AG09309 (cell line): ENCODE data around the gene RFPL3.

Experiments used
- DNase-seq: peaks from one replicate; pipeline ENCODE4 v3.0.0-alpha.2; 2010; ENCODE audit warnings: low read depth
- H3K4me3 ChIP-seq: 2 replicates; pipeline ENCODE4 v1.5.1; 2011; ENCODE audit warnings: mild to moderate bottlenecking, low read depth, low read length, moderate library complexity; ENCODE audit not compliant: control insufficient read depth
- TF ChIP-seq, protein P1 (sequence below): IDR thresholded peaks from 2 replicates; pipeline ENCODE4 v1.5.1; 2011; ENCODE audit warnings: mild to moderate bottlenecking, low read depth, low read length, inconsistent platforms; ENCODE audit not compliant: insufficient read depth, control insufficient read depth; ENCODE audit errors: missing control alignments

Gene RFPL3

DNA sequence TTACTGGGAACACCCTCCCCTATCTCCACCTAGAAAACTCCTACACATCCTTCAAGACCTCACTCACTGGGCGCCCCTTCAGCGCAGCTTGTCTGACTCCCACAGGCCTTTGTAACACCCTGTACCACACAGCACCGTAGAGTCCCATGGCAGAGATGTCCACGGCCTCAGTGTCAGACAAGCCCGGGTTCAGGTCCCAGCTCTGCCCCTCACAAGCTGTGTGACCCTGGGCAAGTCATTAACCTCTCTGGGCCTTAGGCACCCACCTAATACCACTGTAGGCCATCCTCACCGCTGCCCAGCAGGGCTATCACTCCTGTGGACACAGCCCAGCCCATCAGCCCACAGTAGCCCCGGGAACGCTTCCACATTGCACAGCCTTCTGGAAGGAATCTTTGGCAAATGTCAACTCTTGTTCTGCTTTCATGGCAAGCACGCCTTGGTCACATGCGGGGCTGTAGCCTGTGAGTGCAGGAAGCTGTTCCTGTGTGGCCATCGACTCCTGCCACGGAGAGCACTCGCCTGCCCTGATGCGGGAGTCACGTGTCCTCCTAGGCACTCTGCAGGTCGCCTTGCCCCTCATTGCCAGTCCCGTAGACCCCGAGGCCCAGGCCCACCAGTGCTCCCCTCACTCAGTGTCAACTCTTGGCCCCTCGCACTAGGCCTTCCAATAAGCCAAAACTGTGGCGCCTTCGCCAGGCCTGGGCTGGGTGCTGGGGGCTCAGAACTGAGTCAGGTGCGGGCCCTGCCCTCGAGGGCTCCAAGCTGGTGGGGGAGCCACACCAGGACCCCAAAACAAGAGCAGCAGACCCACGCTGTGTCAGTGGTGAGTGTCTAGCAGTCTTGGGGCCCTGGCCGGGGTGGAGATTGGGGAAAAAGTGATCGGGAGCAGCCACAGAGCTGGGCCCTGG, 32.9 kb upstream of the RFPL3 start:
- no peak overlapping the region for H3K4me3 ChIP-seq
- DNase-seq = no peak
- TF ChIP-seq, protein P1, sequence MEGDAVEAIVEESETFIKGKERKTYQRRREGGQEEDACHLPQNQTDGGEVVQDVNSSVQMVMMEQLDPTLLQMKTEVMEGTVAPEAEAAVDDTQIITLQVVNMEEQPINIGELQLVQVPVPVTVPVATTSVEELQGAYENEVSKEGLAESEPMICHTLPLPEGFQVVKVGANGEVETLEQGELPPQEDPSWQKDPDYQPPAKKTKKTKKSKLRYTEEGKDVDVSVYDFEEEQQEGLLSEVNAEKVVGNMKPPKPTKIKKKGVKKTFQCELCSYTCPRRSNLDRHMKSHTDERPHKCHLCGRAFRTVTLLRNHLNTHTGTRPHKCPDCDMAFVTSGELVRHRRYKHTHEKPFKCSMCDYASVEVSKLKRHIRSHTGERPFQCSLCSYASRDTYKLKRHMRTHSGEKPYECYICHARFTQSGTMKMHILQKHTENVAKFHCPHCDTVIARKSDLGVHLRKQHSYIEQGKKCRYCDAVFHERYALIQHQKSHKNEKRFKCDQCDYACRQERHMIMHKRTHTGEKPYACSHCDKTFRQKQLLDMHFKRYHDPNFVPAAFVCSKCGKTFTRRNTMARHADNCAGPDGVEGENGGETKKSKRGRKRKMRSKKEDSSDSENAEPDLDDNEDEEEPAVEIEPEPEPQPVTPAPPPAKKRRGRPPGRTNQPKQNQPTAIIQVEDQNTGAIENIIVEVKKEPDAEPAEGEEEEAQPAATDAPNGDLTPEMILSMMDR = no peak

DNA sequence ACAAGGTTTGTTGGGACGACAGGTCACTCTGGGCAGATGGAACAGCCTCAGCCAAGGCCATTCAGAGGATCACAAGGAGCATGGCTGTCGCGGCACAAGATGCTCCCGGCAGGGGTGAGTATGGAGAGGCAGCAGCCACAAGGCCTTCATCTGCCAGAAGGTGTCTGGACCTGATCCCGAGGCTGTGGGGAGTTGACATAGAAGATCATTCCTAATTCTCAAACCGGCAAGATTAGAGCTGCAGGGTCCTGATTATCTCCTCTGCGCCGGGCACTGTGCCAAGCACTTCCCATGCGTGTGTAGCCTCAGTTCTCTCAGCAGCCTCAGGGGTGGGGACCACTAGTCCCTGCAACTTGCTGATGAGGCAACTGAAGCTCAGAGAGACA, 32.3 kb upstream of the RFPL3 start:
- DNase-seq = no peak
- H3K4me3 ChIP-seq = no peak overlapping the region
- TF ChIP-seq, protein P1 = no peak

DNA sequence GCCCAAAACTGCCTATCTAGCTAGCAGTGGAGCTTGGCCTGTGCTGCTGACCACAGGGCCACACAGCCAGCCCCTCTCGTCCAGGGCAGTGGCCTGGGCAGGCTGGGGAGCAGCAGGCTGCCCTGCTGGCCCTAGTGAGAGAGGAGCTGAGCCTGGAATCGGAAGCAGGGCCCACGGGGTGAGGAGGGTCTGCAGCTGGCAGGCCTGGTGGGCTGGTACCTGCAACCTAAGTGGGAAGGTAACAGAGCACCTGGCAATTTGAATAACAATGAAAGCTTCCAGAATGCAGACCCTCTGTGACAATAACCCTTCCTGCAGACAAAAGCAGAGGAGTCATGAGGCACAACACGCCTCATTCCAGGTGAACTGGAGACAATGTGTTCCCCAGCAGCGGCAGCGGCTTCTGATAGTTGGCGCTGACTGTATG, 31.8 kb upstream of the RFPL3 start:
- DNase-seq = no peak
- TF ChIP-seq, protein P1 = no peak

DNA sequence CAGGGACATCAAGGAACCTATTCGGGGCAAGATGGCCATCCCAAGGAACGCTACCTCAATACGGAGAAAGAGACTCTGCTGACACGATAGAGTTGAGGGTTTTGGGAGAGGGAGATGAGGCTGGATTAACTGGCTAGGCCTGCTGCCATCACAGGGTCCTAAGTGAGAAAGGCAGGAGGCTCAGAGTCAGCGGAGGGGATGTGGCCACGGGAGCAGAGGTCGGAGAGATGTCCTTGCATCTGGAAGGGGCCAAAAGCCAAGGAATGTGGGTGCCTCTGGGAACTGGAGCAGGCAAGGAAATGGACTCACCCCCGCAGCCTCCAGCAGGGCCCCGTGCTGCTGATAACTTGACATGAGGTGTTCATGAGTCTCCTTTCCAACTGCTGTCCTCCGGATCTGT, 31.0 kb upstream of the RFPL3 start:
- no peak for DNase-seq
- no peak overlapping the region for H3K4me3 ChIP-seq
- TF ChIP-seq, protein P1 = no peak

More for the DNA sequence above, 31.8 kb upstream of the RFPL3 start:
- H3K4me3 ChIP-seq = no peak overlapping the region

DNA sequence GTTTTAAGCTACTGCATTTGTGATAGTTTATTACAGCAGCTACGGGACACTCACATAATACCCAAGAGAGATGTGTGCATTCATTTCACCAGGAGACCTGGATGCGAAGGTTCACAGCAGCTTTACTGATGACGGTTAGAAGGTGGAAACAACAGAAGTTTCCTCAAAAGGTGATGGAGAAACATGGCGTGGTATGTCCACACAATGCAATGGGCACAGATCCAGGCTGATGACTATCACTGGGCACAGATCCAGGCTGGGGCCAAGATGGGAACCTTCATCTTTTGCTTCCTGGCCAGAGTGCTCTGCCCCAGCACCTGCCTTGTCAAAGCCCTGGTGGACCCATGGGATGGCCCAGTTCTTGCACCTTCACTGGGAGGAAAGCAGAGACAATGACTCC, 30.6 kb upstream of the RFPL3 start:
- no peak overlapping the region for H3K4me3 ChIP-seq
- no peak for DNase-seq
- TF ChIP-seq, protein P1 = no peak

DNA sequence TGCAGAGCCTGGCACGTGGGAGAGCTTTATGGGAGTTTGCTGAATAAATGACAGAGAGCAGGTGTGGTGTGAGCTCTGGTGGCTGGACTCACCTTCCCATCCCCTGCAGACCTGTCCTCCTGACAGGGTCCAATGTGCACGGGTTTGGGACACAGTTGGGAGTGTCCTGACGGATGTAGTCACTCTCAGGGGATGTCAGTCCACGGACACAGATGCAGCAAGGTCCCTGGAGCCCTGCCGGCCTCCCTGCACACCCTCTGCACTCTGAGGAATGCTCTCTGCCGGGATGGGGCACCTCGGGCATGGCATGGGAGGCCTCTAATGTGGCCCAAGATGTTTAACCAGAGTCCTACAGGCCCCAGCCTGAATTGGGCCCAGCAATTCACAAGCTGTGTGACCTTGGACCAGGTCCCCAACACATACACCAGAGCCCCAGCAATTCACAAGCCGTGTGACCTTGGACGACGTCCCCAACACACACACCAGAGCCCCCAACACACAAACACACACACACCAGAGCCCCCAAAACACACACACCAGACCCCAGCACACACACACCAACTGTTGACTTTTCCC, 30.0 kb upstream of the RFPL3 start:
- DNase-seq = no peak
- H3K4me3 ChIP-seq = no peak overlapping the region
- TF ChIP-seq, protein P1 = no peak
